IPS DF 4.7 (cell line): ENCODE data around the gene SAFB2.

Experiments used
- DNase-seq: peaks from one replicate; pipeline ENCODE4 v3.0.0-alpha.2; 2013; ENCODE audit warnings: low spot score; ENCODE audit errors: extremely low read depth

SAFB2 gene

DNA sequence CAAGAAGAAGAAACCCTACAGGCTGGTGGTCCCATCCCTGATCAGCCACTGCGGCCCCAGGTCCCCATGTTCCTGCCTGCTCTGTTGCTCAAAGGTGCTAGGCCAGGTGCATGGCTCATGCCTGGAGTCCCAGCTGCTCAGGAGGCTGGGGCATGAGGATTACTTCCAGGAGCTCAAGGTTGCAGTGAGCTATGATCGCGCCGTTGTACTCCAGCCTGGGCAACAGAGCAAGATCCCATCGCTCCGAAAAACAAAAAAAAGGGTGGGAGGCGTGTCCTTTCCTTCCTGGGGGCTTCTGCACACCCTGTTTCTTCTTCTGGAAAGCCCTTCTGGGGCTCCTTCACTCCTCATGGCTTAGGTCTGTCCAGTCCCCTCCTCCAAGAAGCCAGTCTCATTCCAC lies 42.9 kb downstream of the SAFB2 start:
- no peak for DNase-seq

DNA sequence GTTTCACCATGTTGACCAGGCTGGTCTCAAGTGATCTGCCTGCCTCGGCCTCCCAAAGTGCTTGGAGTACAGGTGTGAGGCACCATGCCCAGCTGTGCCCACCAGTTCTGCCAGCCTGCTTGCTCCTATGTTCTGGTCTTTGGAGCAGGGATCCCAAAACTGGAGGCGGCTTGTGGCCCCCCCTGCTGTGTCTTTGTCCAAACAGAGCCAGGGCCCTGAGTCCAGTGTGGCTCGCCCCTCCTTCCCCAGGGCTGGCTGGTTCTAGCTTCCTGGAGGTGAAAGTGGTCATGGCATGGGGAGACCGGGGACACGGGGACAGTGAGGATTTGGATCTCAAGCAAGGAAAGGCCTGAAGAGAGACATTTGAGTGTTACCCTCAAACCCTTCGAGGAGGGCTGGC lies 43.3 kb downstream of the SAFB2 start:
- no peak for DNase-seq

DNA sequence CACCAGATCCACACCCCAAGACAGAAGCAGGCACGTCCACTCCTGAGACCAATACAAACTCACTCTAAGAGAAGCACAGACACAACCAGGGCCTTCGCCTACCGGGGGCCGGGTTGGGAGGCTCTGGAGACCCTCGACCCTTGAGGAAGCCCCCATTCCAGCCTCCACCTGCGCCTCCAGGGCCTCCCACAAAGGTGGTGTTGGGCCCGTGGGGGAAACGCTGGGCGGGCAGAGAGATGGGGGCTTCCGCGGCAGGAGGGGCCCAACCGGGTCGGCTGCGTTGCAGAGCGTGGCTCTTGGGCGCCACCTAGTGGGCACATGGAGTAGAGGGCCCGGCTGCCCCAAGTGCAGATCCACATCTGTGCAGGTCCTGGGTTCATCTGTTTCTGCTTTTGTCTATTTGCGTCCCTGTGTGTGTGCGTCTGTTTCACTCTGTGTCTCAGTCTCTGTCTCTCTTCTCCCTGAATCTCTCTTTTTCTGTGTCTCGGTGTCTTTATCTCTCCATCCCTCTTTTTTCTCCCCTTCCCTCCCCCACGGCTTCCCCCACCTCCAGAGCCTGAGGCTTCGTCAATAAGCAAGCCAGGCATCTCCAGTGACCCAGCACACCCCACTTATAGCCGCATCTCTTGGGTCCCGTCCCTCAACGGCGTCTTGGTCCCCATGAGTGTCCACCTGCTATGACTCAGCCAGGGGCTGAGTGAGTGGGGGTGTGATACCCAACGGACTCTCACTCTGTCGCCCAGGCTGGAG lies 44.3 kb downstream of the SAFB2 start:
- DNase-seq: no peak

- no peak for DNase-seq
Observed at GRCh38 chr19:5575590-5575989, 47.0 kb downstream of the SAFB2 start.

- DNase-seq: no peak
Observed at GRCh38 chr19:5572556-5573286, 49.9 kb downstream of the SAFB2 start.

- no peak for DNase-seq
Observed at GRCh38 chr19:5571777-5572176, 50.8 kb downstream of the SAFB2 start.

- no peak for DNase-seq
Observed at GRCh38 chr19:5567970-5568407, 54.6 kb downstream of the SAFB2 start.

DNA sequence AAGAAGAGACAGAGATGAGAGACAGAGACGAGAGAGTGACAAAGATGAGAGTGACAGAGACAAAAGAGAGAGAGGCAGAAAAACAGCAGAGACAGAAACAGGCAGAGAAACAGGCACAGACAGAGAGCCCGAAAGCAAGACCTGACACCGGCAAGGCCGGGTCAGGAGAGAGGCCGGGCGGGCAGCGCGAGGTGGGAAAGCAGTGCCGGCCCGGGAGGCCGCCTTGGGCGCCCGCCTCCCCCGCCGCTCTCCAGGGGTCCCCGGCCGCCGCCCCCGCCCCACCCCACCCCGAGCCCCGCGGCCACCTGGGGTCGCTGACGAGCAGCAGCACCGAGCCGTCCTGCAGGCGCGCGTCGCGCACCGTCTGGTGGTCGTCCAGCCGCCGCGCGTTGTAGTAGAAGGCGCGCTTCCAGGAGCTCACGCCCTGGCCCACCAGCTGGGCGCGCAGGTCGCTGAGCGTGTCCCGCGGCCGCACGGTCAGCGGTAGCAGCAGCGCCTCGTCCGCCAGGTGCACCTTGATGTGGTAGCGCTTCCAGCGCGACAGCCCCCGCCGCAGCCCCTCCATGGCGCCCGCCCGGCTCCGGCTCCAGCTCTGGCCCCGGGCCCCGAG lies 55.1 kb downstream of the SAFB2 start, which contains the start of gene TINCR:
TSS of gene TINCR (minus strand) at position 594 of the 610 bp plus-strand sequence.
- DNase-seq: no peak

DNA sequence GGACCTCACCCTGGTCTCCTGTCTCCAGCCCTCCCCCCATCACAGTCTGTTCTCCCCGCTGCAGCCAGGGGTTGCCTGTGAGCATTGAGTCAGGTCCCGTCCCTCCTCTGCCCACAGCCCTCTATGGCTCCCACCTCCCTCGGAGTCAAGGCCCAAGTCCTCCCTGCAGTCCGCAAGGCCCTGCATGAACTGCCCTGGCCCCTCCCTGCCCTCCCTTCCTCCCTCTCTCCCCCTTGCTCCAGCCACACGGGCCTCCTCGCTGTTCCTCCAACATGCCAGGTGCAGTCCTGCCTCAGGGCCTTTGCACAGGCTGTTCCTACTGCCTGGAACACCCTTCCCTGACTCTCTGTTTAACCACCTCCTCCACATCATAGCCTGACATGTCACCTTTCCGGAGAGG lies 57.6 kb downstream of the SAFB2 start:
- no peak for DNase-seq

- no peak for DNase-seq
Observed at GRCh38 chr19:5563935-5564612, 58.5 kb downstream of the SAFB2 start.

- no peak for DNase-seq
Observed at GRCh38 chr19:5563008-5563431, 59.6 kb downstream of the SAFB2 start.

DNA sequence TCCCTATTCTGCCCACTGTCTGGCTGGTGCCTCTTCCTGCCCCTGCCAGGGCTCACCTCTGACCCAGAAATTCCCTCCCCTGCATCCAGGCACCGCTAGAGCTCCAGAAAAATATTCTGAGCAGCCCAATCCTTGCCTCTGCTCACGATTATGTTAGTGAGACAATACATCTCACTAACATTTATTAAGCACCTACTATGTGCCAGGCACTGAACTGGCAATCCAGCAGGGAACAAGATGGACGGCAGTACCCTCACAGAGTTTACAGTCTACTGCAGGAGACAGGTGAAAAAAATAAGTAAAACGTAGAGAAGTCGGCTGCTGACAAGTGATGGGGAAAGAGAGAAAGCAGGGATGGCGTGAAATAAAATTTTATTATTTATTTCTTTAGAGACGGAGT lies 60.3 kb downstream of the SAFB2 start:
- DNase-seq: no peak

- no peak for DNase-seq
Observed at GRCh38 chr19:5561559-5561958, 61.0 kb downstream of the SAFB2 start.

GRCh38 chr19:5560156-5560555 lies 62.4 kb downstream of the SAFB2 start:
- no peak for DNase-seq

DNA sequence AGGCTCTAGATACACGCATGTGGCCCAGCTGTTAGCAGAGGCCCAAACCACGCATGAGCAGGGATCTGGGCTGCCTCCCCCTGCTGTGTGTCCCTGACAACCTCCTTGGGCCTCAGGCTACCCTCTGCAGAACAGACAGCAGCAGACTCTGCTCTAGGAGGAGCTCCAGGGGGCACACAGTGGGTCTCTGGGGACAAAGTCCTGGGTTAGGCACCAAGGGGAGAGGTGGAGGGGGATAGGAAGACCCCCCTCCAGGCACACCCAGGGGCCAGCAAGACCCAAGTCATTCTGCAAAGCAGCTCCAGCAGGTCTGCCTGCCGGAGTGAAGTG lies 62.8 kb downstream of the SAFB2 start:
- DNase-seq: no peak

GRCh38 chr19:5558101-5558621 lies 64.4 kb downstream of the SAFB2 start:
- DNase-seq: no peak

DNA sequence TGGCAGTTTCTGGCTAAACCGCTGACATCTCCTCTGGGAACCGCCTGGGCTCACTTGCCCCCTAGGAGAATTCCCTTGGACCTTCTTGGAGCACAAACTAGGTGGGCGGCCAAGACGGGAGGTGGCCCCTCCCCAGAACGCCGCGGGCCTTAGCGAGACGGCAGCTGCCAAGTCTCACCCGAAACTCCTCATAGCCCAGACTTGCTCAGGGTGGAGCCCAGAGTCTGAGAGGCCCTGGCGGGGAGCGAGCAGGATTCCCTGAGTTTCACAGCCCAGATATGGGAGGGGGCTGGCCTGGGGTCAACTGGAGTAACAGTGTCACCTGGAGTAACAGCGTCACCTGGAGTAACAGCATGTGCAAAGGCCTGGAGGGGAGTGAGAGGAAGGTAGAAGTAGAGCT lies 64.9 kb downstream of the SAFB2 start:
- no peak for DNase-seq

DNA sequence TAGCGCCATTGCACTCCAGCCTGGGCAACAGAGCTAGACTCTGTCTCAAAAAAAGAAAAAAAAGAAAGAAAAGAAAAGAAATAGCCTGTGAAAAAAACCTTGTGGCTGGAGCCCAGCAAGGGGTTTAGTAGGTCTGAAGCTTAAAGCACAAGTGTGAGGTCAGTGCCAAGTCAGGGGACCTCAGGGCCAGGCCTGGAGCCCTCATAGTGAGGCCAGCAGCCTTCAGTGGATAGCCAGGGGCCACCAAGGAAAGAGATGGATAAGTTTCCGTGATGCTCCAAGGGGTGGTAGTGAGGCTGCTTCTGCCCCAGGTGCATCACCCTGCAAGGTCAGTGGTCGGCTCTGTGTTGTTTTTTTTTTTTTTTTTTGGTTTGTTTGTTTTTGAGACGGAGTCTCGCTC lies 67.7 kb downstream of the SAFB2 start:
- DNase-seq: no peak

GRCh38 chr19:5553892-5554291 lies 68.7 kb downstream of the SAFB2 start:
- no peak for DNase-seq

DNA sequence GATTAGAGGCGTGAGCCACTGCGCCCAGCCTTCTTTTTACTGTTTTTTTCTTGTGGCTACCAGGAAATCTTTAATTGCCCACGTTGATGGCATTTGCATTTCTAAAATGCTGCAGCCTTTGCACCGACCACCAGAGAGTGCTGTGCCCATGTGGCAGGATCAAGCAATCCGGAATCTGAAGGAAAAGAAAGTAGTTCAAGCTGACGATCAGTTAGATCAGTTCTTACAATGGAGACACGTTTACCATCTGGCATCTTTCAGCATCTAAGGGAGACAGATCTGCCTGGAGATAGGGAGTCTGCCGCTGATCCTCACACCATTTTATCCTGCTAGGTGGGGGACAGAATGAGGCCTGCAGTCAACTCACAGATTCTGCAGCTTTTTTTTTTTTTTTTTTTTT lies 74.7 kb downstream of the SAFB2 start:
- DNase-seq: no peak

DNA sequence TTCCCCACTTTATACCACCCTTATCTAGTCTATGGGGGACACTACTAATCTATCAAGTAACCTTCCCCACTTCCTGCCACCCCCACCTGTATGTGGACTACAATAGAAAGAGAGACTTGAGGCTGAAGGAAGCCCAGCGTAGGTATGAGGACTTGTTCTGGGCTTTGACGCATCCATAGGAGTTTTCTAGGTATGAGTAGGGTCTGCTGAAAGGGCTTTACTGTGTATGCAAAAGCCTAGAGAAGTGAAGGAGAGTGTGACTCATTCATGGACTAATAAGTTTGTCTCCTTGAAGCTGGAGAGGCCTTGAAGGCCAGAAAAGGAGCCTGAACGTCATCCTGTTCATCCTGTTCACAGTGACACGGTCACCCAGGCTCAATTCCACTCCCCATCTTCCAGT lies 76.6 kb downstream of the SAFB2 start:
- no peak for DNase-seq

GRCh38 chr19:5545051-5545450 lies 77.5 kb downstream of the SAFB2 start:
- DNase-seq: no peak
